H9 (cell line): ENCODE data around the gene ITSN1. TPM values are rescaled to one million over a fixed set of nuclear protein-coding genes. Genes with fewer than 3 reads are reported as not detected.

ENCODE experiments used
- DNase-seq: peaks from one replicate; pipeline ENCODE4 v3.0.0-alpha.2; 2017
- H2AFZ ChIP-seq: one replicate; pipeline ENCODE4 v1.6.1; 2013; ENCODE audit warnings: mild to moderate bottlenecking, low read length, control low read depth, moderate library complexity
- H2AK5ac ChIP-seq: 2 replicates; pipeline ENCODE4 v1.6.1; 2013; ENCODE audit warnings: low read length, control low read depth, mixed read lengths; ENCODE audit not compliant: insufficient read length
- H2BK120ac ChIP-seq: one replicate; pipeline ENCODE4 v1.6.1; 2013; ENCODE audit warnings: low read depth, mild to moderate bottlenecking, low read length, control low read depth, inconsistent platforms; ENCODE audit not compliant: poor library complexity, severe bottlenecking
- H2BK12ac ChIP-seq: 2 replicates; pipeline ENCODE4 v1.6.1; 2013; ENCODE audit warnings: low read length, control low read depth, mixed read lengths, low read depth; ENCODE audit not compliant: insufficient read length
- H2BK15ac ChIP-seq: 2 replicates; pipeline ENCODE4 v1.6.1; 2013; ENCODE audit warnings: low read depth, low read length, control low read depth
- H2BK20ac ChIP-seq: one replicate; pipeline ENCODE4 v1.6.1; 2013; ENCODE audit warnings: low read depth, mild to moderate bottlenecking, low read length, control low read depth, inconsistent platforms; ENCODE audit not compliant: poor library complexity, severe bottlenecking
- H2BK5ac ChIP-seq: 2 replicates; pipeline ENCODE4 v1.6.1; 2013; ENCODE audit warnings: low read length, control low read depth, mixed read lengths; ENCODE audit not compliant: insufficient read length
- H3K14ac ChIP-seq: 2 replicates; pipeline ENCODE4 v1.6.1; 2013; ENCODE audit warnings: low read length, control low read depth; ENCODE audit not compliant: insufficient read depth
- H3K18ac ChIP-seq: 2 replicates; pipeline ENCODE4 v1.6.1; 2013; ENCODE audit warnings: low read depth, mild to moderate bottlenecking, mixed read lengths, low read length, control low read depth; ENCODE audit not compliant: insufficient read length
- H3K23ac ChIP-seq: 2 replicates; pipeline ENCODE4 v1.6.1; 2013; ENCODE audit warnings: low read length, control low read depth, mixed read lengths, low read depth; ENCODE audit not compliant: insufficient read length
- H3K23me2 ChIP-seq: 2 replicates; pipeline ENCODE4 v1.6.1; 2013; ENCODE audit warnings: low read depth, mild to moderate bottlenecking, mixed read lengths, low read length, control low read depth; ENCODE audit not compliant: insufficient read length, poor library complexity, severe bottlenecking
- H3K27ac ChIP-seq: 2 replicates; pipeline ENCODE4 v1.5.1; 2013; ENCODE audit warnings: low read length, control low read depth, mixed read lengths, low read depth; ENCODE audit not compliant: insufficient read length
- H3K27me3 ChIP-seq: 2 replicates; pipeline ENCODE4 v1.6.1; 2013; ENCODE audit warnings: low read length, control low read depth, inconsistent platforms; ENCODE audit not compliant: insufficient read depth
- H3K4ac ChIP-seq: 2 replicates; pipeline ENCODE4 v1.6.1; 2013; ENCODE audit warnings: low read depth, mild to moderate bottlenecking, control low read depth, inconsistent platforms, low read length, moderate library complexity
- H3K4me1 ChIP-seq: 2 replicates; pipeline ENCODE4 v1.6.1; 2013; ENCODE audit warnings: low read length, control low read depth, inconsistent platforms; ENCODE audit not compliant: insufficient read depth
- H3K4me2 ChIP-seq: 2 replicates; pipeline ENCODE4 v1.6.1; 2013; ENCODE audit warnings: low read length, control low read depth, mixed read lengths; ENCODE audit not compliant: insufficient read length, insufficient read depth
- H3K56ac ChIP-seq: 2 replicates; pipeline ENCODE4 v1.6.1; 2013; ENCODE audit warnings: low read depth, mild to moderate bottlenecking, mixed read lengths, low read length, control low read depth; ENCODE audit not compliant: insufficient read length
- H3K79me1 ChIP-seq: 2 replicates; pipeline ENCODE4 v1.6.1; 2013; ENCODE audit warnings: low read depth, mild to moderate bottlenecking, moderate library complexity, low read length, control low read depth, inconsistent platforms; ENCODE audit not compliant: insufficient read depth, poor library complexity, severe bottlenecking
- H3K79me2 ChIP-seq: 2 replicates; pipeline ENCODE4 v1.6.1; 2013; ENCODE audit warnings: low read length, control low read depth, inconsistent platforms; ENCODE audit not compliant: insufficient read depth
- H3K9ac ChIP-seq: 2 replicates; pipeline ENCODE4 v1.6.1; 2013; ENCODE audit warnings: low read length, control low read depth, mixed read lengths; ENCODE audit not compliant: insufficient read length; ENCODE audit errors: extremely low read depth
- H3K9me3 ChIP-seq: one replicate; pipeline ENCODE4 v1.6.1; 2013; ENCODE audit warnings: low read depth, low read length, inconsistent platforms; ENCODE audit not compliant: control insufficient read depth
- H3T11ph ChIP-seq: one replicate; pipeline ENCODE4 v1.6.1; 2013; ENCODE audit warnings: mild to moderate bottlenecking, low read length, control low read depth, inconsistent platforms
- H4K20me1 ChIP-seq: one replicate; pipeline ENCODE4 v1.6.1; 2013; ENCODE audit not compliant: control insufficient read depth, insufficient read length, insufficient read depth
- H4K5ac ChIP-seq: 2 replicates; pipeline ENCODE4 v1.6.1; 2013; ENCODE audit warnings: low read depth, mild to moderate bottlenecking, mixed read lengths, low read length, control low read depth; ENCODE audit not compliant: insufficient read length
- H4K8ac ChIP-seq: replicated peaks from 2 replicates; pipeline ENCODE4 v1.6.1; 2013; ENCODE audit warnings: low read length, control low read depth, mixed read lengths, low read depth; ENCODE audit not compliant: insufficient read length
- H4K91ac ChIP-seq: 2 replicates; pipeline ENCODE4 v1.6.1; 2013; ENCODE audit warnings: low read depth, mild to moderate bottlenecking, moderate library complexity, mixed read lengths, low read length, control low read depth; ENCODE audit not compliant: insufficient read length
- H3K27ac Mint-ChIP-seq, 3 experiments: 2 replicates in 2 of 3; 3 replicates in 1 of 3; pipeline ENCODE4 v1.8.0; 2020 to 2021; ENCODE audit warnings: mixed read lengths in 3 of 3, mild to moderate bottlenecking in 1 of 3, moderate library complexity in 1 of 3
- H3K27me3 Mint-ChIP-seq: 2 replicates; pipeline ENCODE4 v1.8.0; 2021; ENCODE audit warnings: low read depth, mild to moderate bottlenecking, moderate library complexity, mixed read lengths
- H3K36me3 Mint-ChIP-seq, 3 experiments: 2 replicates in 2 of 3; 3 replicates in 1 of 3; pipeline ENCODE4 v1.8.0; 2020 to 2021; ENCODE audit warnings: low read depth in 3 of 3, mixed read lengths in 3 of 3; ENCODE audit not compliant: insufficient read depth in 1 of 3
- H3K4me1 Mint-ChIP-seq, 2 experiments: 2 replicates each; pipeline ENCODE4 v1.8.0; 2020; ENCODE audit warnings: mixed read lengths in 2 of 2
- H3K4me3 Mint-ChIP-seq, 2 experiments: 2 replicates in 1 of 2; 3 replicates in 1 of 2; pipeline ENCODE4 v1.8.0; 2020 to 2021; ENCODE audit warnings: mild to moderate bottlenecking in 2 of 2, mixed read lengths in 2 of 2, moderate library complexity in 1 of 2
- H3K9me3 Mint-ChIP-seq, 2 experiments: 2 replicates in 1 of 2; 3 replicates in 1 of 2; pipeline ENCODE4 v1.8.0; 2020; ENCODE audit warnings: mild to moderate bottlenecking in 2 of 2, mixed read lengths in 2 of 2, moderate library complexity in 1 of 2
- WGBS: extraction: QIAGEN DNeasy Blood & Tissue Kit; methylation state at CpG from one replicate; pipeline ENCODE4 v1.1.7; 2013; ENCODE audit warnings: missing lambda C conversion rate, low lambda C conversion rate, mixed read lengths; ENCODE audit not compliant: insufficient read length; ENCODE audit errors: extremely low coverage; 5-methylcytosine and 5-hydroxymethylcytosine counted together
- total RNA-seq: library from RNA; stranded (reverse); gene quantifications from 2 replicates; pipeline ENCODE4 v1.2.1, GENCODE V29; 2021
- TF ChIP-seq, protein P1 (sequence below): fragments of 200-600 bp; sonication (generic); conservative IDR thresholded peaks from 3 replicates; pipeline ENCODE4 v1.8.0; 2021; ENCODE audit warnings: antibody characterized with exemption, mild to moderate bottlenecking

The ITSN1 gene
- total RNA-seq, 1 experiment from 2014 or later = 94.2 TPM

DNA sequence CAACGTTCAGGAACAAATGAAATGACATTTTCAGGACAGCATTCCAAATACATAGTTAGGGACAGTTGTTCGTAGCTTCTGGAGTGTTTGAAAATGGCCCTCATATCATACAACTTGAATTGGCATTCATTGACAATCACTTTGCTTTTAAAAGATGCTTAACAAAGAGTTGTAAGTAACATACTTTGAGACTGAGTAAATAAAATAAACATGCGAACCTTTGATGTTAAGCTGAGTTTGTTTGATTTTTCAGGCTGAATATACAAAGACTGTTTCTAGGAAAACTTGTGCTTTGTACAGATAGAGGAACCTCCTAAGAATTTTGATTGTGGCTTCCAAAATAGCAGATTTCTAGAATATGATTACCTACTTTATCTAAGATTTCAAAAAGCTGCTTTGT is 45.3 kb downstream of the ITSN1 start:
- H3K9me3 ChIP-seq = no peaks in the 10 kb centered on the region
- peak overlapping the region in 2 of 3 experiments; percentile 53 to 78; a peak in 4 of 7 replicates for H3K27ac Mint-ChIP-seq
- no peak overlapping the region for H3K18ac ChIP-seq
- H3K4ac ChIP-seq = no peak overlapping the region
- H4K8ac ChIP-seq = no peak overlapping the region
- no peak overlapping the region for H3K9ac ChIP-seq
- H3K27me3 ChIP-seq = no peaks in the 10 kb centered on the region; the same call in 1 of the 2 replicates
- H2BK12ac ChIP-seq = no peak overlapping the region
- no peak overlapping the region for H3K56ac ChIP-seq
- H3K36me3 Mint-ChIP-seq = peaks cover 0 to 1% (median under 1%) of the 10 kb centered on the region in 3 experiments; a peak in 1 of 7 replicates
- no peaks in the 10 kb centered on the region for H4K20me1 ChIP-seq
- H4K5ac ChIP-seq = no peak overlapping the region
- peaks cover 73 to 82% of the 10 kb centered on the region in 2 experiments for H3K4me1 Mint-ChIP-seq
- peak overlapping the region; percentile 62 for H2AK5ac ChIP-seq
- H3K4me3 Mint-ChIP-seq = no peak overlapping the region
- no peaks in the 10 kb centered on the region for H3K79me1 ChIP-seq
- H3K4me1 ChIP-seq = peaks cover 16% of the 10 kb centered on the region
- H3K27ac ChIP-seq = no peak overlapping the region
- H3K9me3 Mint-ChIP-seq = no peaks in the 10 kb centered on the region
- no peak overlapping the region for H2BK15ac ChIP-seq
- TF ChIP-seq, protein P1, sequence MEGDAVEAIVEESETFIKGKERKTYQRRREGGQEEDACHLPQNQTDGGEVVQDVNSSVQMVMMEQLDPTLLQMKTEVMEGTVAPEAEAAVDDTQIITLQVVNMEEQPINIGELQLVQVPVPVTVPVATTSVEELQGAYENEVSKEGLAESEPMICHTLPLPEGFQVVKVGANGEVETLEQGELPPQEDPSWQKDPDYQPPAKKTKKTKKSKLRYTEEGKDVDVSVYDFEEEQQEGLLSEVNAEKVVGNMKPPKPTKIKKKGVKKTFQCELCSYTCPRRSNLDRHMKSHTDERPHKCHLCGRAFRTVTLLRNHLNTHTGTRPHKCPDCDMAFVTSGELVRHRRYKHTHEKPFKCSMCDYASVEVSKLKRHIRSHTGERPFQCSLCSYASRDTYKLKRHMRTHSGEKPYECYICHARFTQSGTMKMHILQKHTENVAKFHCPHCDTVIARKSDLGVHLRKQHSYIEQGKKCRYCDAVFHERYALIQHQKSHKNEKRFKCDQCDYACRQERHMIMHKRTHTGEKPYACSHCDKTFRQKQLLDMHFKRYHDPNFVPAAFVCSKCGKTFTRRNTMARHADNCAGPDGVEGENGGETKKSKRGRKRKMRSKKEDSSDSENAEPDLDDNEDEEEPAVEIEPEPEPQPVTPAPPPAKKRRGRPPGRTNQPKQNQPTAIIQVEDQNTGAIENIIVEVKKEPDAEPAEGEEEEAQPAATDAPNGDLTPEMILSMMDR = no peak
- H3K23me2 ChIP-seq = no peaks in the 10 kb centered on the region
- no peak overlapping the region for H4K91ac ChIP-seq
- H3K27me3 Mint-ChIP-seq = no peaks in the 10 kb centered on the region
- no peak overlapping the region for H2BK5ac ChIP-seq
- no peak for DNase-seq
- WGBS = no CpG with 5 or more reads among the region's 3 CpGs
- H2AFZ ChIP-seq = no peak overlapping the region
- no peak overlapping the region for H3K23ac ChIP-seq
- no peak overlapping the region for H3K14ac ChIP-seq
- peaks cover 28% of the 10 kb centered on the region; the same call in 1 of the 2 replicates for H3K79me2 ChIP-seq
- no peak overlapping the region for H3T11ph ChIP-seq
- H2BK120ac ChIP-seq = no peak overlapping the region
- no peak overlapping the region for H2BK20ac ChIP-seq
- no peak overlapping the region for H3K4me2 ChIP-seq
